IMR-90 (cell line): Measurements from ENCODE around the gene NCKAP5. TPM values are rescaled to one million over a fixed set of nuclear protein-coding genes. Genes with fewer than 3 reads are reported as not detected.

Experiments used
- ATAC-seq: fragments of 200-7000 bp; cut with Tn5 transposase; 2 replicates; pipeline ENCODE4 v1.9.1; 2020; ENCODE audit warnings: low read depth, mild to moderate bottlenecking, moderate library complexity
- BruUV-seq: library from RNA; stranded (reverse); fragments of 400-500 nt; replicated peaks from 2 replicates; lab custom pipeline; 2021; lab: Mats Ljungman, UMichigan
- CTCF ChIA-PET: fragments of 300-600 bp; formaldehyde crosslinking; extraction: SDS; loops from one replicate; lab custom pipeline; 2021; ENCODE audit warnings: antibody characterized with exemption; lab: Yijun Ruan, JAX
- POLR2A ChIA-PET: fragments of 300-600 bp; sonication (Branson Sonifier 250); formaldehyde crosslinking; loops from one replicate; lab custom pipeline; 2022; ENCODE audit warnings: antibody characterized with exemption; ENCODE audit not compliant: unreplicated experiment; lab: Charles Lee
- DNase-seq: peaks from one replicate; pipeline ENCODE4 v3.0.0; 2013
- H2AFZ ChIP-seq: replicated peaks from 2 replicates; pipeline ENCODE3; 2013; ENCODE audit warnings: low read length, mild to moderate bottlenecking; ENCODE audit not compliant: poor library complexity
- H2AK5ac ChIP-seq: 2 replicates; pipeline ENCODE4 v1.6.1; 2013; ENCODE audit warnings: low read depth, low read length, inconsistent platforms
- H2AK9ac ChIP-seq: replicated peaks from 2 replicates; pipeline ENCODE3; 2013; ENCODE audit warnings: mild to moderate bottlenecking, low read depth, low read length, moderate library complexity; ENCODE audit not compliant: poor library complexity
- H2BK120ac ChIP-seq: 2 replicates; pipeline ENCODE4 v1.6.1; 2013; ENCODE audit warnings: low read depth, low read length, inconsistent platforms
- H2BK15ac ChIP-seq: 3 replicates; pipeline ENCODE4 v1.6.1; 2013; ENCODE audit warnings: low read depth, low read length, inconsistent platforms
- H2BK20ac ChIP-seq: 2 replicates; pipeline ENCODE4 v1.6.1; 2013; ENCODE audit warnings: low read depth, mild to moderate bottlenecking, inconsistent platforms, low read length, moderate library complexity
- H2BK5ac ChIP-seq: 2 replicates; pipeline ENCODE4 v1.6.1; 2013; ENCODE audit warnings: mild to moderate bottlenecking, low read depth, low read length, inconsistent platforms; ENCODE audit not compliant: poor library complexity, severe bottlenecking
- H3K14ac ChIP-seq: replicated peaks from 2 replicates; pipeline ENCODE4 v1.6.1; 2013; ENCODE audit warnings: low read depth, low read length, inconsistent platforms
- H3K18ac ChIP-seq: 2 replicates; pipeline ENCODE4 v1.6.1; 2013; ENCODE audit warnings: low read depth, low read length, control low read depth
- H3K23ac ChIP-seq: 2 replicates; pipeline ENCODE4 v1.6.1; 2013; ENCODE audit warnings: low read depth, low read length, inconsistent platforms
- H3K27ac ChIP-seq: 2 replicates; pipeline ENCODE4 v1.5.1; 2013; ENCODE audit warnings: mild to moderate bottlenecking, control low read depth, low read length; ENCODE audit not compliant: insufficient read depth
- H3K27me3 ChIP-seq: 2 replicates; pipeline ENCODE4 v1.6.1; 2013; ENCODE audit warnings: low read length; ENCODE audit not compliant: control insufficient read depth, insufficient read depth
- H3K36me3 ChIP-seq: 2 replicates; pipeline ENCODE4 v1.6.1; 2013; ENCODE audit warnings: low read length, mixed read lengths; ENCODE audit not compliant: control insufficient read depth, insufficient read depth
- H3K4ac ChIP-seq: 2 replicates; pipeline ENCODE4 v1.6.1; 2013; ENCODE audit warnings: low read depth, low read length, inconsistent platforms
- H3K4me1 ChIP-seq: 2 replicates; pipeline ENCODE4 v1.6.1; 2013; ENCODE audit warnings: low read length, mixed read lengths; ENCODE audit not compliant: control insufficient read depth, insufficient read depth
- H3K4me2 ChIP-seq: 2 replicates; pipeline ENCODE4 v1.6.1; 2013; ENCODE audit warnings: low read depth, mild to moderate bottlenecking, control low read depth, low read length, moderate library complexity
- H3K4me3 ChIP-seq: 2 replicates; pipeline ENCODE4 v1.5.1; 2013; ENCODE audit warnings: low read depth, mild to moderate bottlenecking, control low read depth, low read length, moderate library complexity; ENCODE audit not compliant: insufficient read depth
- H3K56ac ChIP-seq: 2 replicates; pipeline ENCODE4 v1.6.1; 2013; ENCODE audit warnings: low read length, inconsistent platforms; ENCODE audit not compliant: insufficient read depth; ENCODE audit errors: extremely low read depth
- H3K79me1 ChIP-seq, 2 experiments: 2 replicates each; pipeline ENCODE4 v1.6.1; 2013; ENCODE audit warnings: low read length in 2 of 2, inconsistent platforms in 1 of 2, low read depth in 1 of 2
- H3K9ac ChIP-seq: 2 replicates; pipeline ENCODE4 v1.6.1; 2013; ENCODE audit warnings: low read depth, low read length, control low read depth
- H3K9me1 ChIP-seq: 2 replicates; pipeline ENCODE4 v1.6.1; 2013; ENCODE audit warnings: low read length, inconsistent platforms; ENCODE audit not compliant: insufficient read depth
- H3K9me3 ChIP-seq: 2 replicates; pipeline ENCODE4 v1.6.1; 2013; ENCODE audit warnings: low read length; ENCODE audit not compliant: control insufficient read depth, insufficient read depth
- H4K20me1 ChIP-seq: 2 replicates; pipeline ENCODE4 v1.6.1; 2013; ENCODE audit warnings: low read length, inconsistent platforms; ENCODE audit not compliant: insufficient read depth
- H4K5ac ChIP-seq: 2 replicates; pipeline ENCODE4 v1.6.1; 2013; ENCODE audit warnings: mild to moderate bottlenecking, low read depth, low read length, control low read depth
- H4K8ac ChIP-seq, 2 experiments: 2 replicates each; pipeline ENCODE4 v1.6.1; 2013; ENCODE audit warnings: low read depth in 2 of 2, low read length in 2 of 2, control low read depth in 1 of 2, inconsistent platforms in 1 of 2
- H4K91ac ChIP-seq: 2 replicates; pipeline ENCODE4 v1.6.1; 2013; ENCODE audit warnings: low read depth, low read length, inconsistent platforms; ENCODE audit not compliant: insufficient read depth
- BHLHE40 ChIP-seq: fragments of 150-350 bp; IDR thresholded peaks from 2 replicates; pipeline ENCODE4 v1.6.1; 2016; ENCODE audit warnings: mild to moderate bottlenecking, low read depth, low read length
- CEBPB ChIP-seq: IDR thresholded peaks from 2 replicates; pipeline ENCODE4 v1.6.1; 2012; ENCODE audit warnings: low read depth, low read length, improper control_type of control experiment
- CHD1 ChIP-seq: IDR thresholded peaks from 2 replicates; pipeline ENCODE4 v1.6.1; 2012; ENCODE audit warnings: low read depth, low read length, improper control_type of control experiment
- FOS ChIP-seq: fragments of 150-350 bp; IDR thresholded peaks from 2 replicates; pipeline ENCODE4 v1.6.1; 2016; ENCODE audit warnings: low read depth, low read length
- MAFK ChIP-seq: IDR thresholded peaks from 2 replicates; pipeline ENCODE4 v1.6.1; 2012; ENCODE audit warnings: low read depth, low read length, improper control_type of control experiment
- MAZ ChIP-seq: IDR thresholded peaks from 2 replicates; pipeline ENCODE4 v1.6.1; 2012; ENCODE audit warnings: low read depth, mild to moderate bottlenecking, low read length, improper control_type of control experiment, moderate library complexity, borderline replicate concordance
- NFE2L2 ChIP-seq: fragments of 150-350 bp; IDR thresholded peaks from 2 replicates; pipeline ENCODE4 v1.6.1; 2016; ENCODE audit warnings: low read depth, mild to moderate bottlenecking, low read length
- RAD21 ChIP-seq: IDR thresholded peaks from 2 replicates; pipeline ENCODE4 v1.6.1; 2012; ENCODE audit warnings: low read length, improper control_type of control experiment
- RCOR1 ChIP-seq: IDR thresholded peaks from 2 replicates; pipeline ENCODE4 v1.6.1; 2012; ENCODE audit warnings: mild to moderate bottlenecking, low read length, improper control_type of control experiment; ENCODE audit not compliant: insufficient replicate concordance
- RFX5 ChIP-seq: IDR thresholded peaks from 2 replicates; pipeline ENCODE4 v1.8.0; 2012; ENCODE audit warnings: low read depth, mild to moderate bottlenecking, low read length, moderate library complexity
- SMC3 ChIP-seq: fragments of 150-350 bp; IDR thresholded peaks from 2 replicates; pipeline ENCODE4 v1.6.1; 2016; ENCODE audit warnings: low read depth, mild to moderate bottlenecking, antibody characterized with exemption, low read length, moderate library complexity
- WGBS, 2 experiments: methylation state at CpG; one replicate each; pipeline versions ENCODE4 v1.1.5 to v1.1.7; 2013; ENCODE audit warnings: missing lambda C conversion rate in 2 of 2; ENCODE audit not compliant: insufficient read length in 1 of 2; ENCODE audit errors: extremely low coverage in 2 of 2; 5-methylcytosine and 5-hydroxymethylcytosine counted together
- dilution Hi-C: fragments of 300-500 bp; cut with HindIII; formaldehyde crosslinking; loops from one replicate; pipeline ENCODE4 v1.14.3; 2018; ENCODE audit warnings: low sequenced_read_pairs; ENCODE audit not compliant: unreplicated experiment
- in situ Hi-C: fragments of 300-500 bp; cut with MboI; formaldehyde crosslinking; loops from 3 replicates; pipeline ENCODE4 v1.14.3; 2019; ENCODE audit warnings: low sequenced_read_pairs, inconsistent platforms, mixed read lengths
- intact Hi-C: fragments of 100-400 bp; cut with micrococcal nuclease; formaldehyde crosslinking; loops from 2 replicates; pipeline ENCODE4 v1.10.0; 2022
- polyA plus RNA-seq, 3 experiments: library from polyadenylated mRNA; depleted of rRNA; stranded (reverse); fragments of >200 nt; gene quantifications; 2 replicates each; pipeline ENCODE4 v1.2.3, GENCODE V29; 2012; ENCODE audit warnings: low replicate concordance in 1 of 3
- total RNA-seq: library from RNA; depleted of rRNA; stranded (reverse); fragments of >200 nt; gene quantifications from 2 replicates; pipeline ENCODE4 v1.2.3, GENCODE V29; 2012
- TF ChIP-seq, protein P1 (sequence below): fragments of 150-350 bp; IDR thresholded peaks from 2 replicates; pipeline ENCODE4 v1.6.1; 2017; ENCODE audit warnings: mild to moderate bottlenecking, antibody characterized with exemption, low read length, low read depth
- TF ChIP-seq, protein P2 (sequence below): conservative IDR thresholded peaks from 2 replicates; pipeline ENCODE4 v1.5.1; 2012; ENCODE audit warnings: mild to moderate bottlenecking, low read depth, low read length, improper control_type of control experiment
- TF ChIP-seq, protein P3 (sequence below): fragments of 150-350 bp; IDR thresholded peaks from 2 replicates; pipeline ENCODE4 v1.6.1; 2016; ENCODE audit warnings: low read depth, mild to moderate bottlenecking, low read length, moderate library complexity, borderline replicate concordance

The NCKAP5 gene
- total and polyA plus RNA-seq, 2 of the 4 experiments (the other 2 are of a cell fraction) = 2.7 to 3.9 TPM

DNA sequence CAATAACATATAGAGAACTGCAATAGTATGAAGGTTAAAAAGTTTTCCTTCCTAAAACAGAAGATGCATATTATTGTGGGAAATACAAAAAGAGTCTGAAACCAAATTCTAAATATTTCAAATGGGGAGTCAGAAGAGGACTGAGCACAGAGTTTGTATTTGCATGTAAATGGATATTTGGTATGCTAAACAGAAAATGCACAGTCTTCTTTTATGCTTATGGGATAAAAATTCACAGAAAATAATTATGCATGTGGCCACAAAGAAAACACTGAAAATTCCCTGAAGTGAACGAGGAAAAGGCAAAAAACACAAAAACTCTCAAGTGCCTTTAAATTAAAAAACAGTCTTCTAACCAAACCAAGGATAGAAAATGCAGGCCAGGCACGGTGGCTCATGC lies 142.7 kb downstream of the NCKAP5 start:
- Histone ChIP-seq H2AFZ (no peak overlapping the region), H3K4me1 (peaks cover 11% of the 10 kb centered on the region), H3K23ac (no peak overlapping the region), H3K27me3 (no peaks in the 10 kb centered on the region), H3K18ac (no peak overlapping the region), H2BK15ac (no peak overlapping the region), H3K27ac (no peak overlapping the region), H2BK20ac (no peak overlapping the region), H3K14ac (no peak overlapping the region), H3K4me2 (no peak overlapping the region), H4K91ac (no peak overlapping the region), H4K20me1 (no peaks in the 10 kb centered on the region), H3K36me3 (no peaks in the 10 kb centered on the region), H2BK120ac (no peak overlapping the region), H3K4me3 (no peak overlapping the region), H4K8ac (no peak overlapping the region), H3K9me3 (no peaks in the 10 kb centered on the region), H3K4ac (no peak overlapping the region), H2BK5ac (no peak overlapping the region), H2AK9ac (no peak overlapping the region), H3K9me1 (peaks cover 4% of the 10 kb centered on the region; the same call in 1 of the 2 replicates), H2AK5ac (no peak overlapping the region), H3K79me1 (no peaks in the 10 kb centered on the region), H4K5ac (no peak overlapping the region), H3K9ac (no peak overlapping the region), H3K56ac (no peak overlapping the region)
- dilution Hi-C loops (no loop called here), intact Hi-C loops (loop anchor here (10.0 kb wide), 1 partner anchor 109 kb away; no protein-coding TSS in a partner anchor), in situ Hi-C loops (no loop called here)
- no CpG with 5 or more reads among the region's 2 CpGs for WGBS, 2 experiments
- CTCF ChIA-PET = no interaction called here
- POLR2A ChIA-PET = no interaction called here
- DNase-seq = no peak
- ATAC-seq = no peak
- BruUV-seq = no TSS peak
- TF ChIP-seq, protein P1, sequence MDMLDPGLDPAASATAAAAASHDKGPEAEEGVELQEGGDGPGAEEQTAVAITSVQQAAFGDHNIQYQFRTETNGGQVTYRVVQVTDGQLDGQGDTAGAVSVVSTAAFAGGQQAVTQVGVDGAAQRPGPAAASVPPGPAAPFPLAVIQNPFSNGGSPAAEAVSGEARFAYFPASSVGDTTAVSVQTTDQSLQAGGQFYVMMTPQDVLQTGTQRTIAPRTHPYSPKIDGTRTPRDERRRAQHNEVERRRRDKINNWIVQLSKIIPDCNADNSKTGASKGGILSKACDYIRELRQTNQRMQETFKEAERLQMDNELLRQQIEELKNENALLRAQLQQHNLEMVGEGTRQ = no peak
- TF ChIP-seq MAFK (no peak), BHLHE40 (no peak), FOS (no peak), RAD21 (no peak), SMC3 (no peak), RFX5 (no peak), CEBPB (no peak), CHD1 (no peak), NFE2L2 (no peak), MAZ (no peak), RCOR1 (no peak)
- TF ChIP-seq, protein P2, sequence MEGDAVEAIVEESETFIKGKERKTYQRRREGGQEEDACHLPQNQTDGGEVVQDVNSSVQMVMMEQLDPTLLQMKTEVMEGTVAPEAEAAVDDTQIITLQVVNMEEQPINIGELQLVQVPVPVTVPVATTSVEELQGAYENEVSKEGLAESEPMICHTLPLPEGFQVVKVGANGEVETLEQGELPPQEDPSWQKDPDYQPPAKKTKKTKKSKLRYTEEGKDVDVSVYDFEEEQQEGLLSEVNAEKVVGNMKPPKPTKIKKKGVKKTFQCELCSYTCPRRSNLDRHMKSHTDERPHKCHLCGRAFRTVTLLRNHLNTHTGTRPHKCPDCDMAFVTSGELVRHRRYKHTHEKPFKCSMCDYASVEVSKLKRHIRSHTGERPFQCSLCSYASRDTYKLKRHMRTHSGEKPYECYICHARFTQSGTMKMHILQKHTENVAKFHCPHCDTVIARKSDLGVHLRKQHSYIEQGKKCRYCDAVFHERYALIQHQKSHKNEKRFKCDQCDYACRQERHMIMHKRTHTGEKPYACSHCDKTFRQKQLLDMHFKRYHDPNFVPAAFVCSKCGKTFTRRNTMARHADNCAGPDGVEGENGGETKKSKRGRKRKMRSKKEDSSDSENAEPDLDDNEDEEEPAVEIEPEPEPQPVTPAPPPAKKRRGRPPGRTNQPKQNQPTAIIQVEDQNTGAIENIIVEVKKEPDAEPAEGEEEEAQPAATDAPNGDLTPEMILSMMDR = no peak
- TF ChIP-seq, protein P3, sequence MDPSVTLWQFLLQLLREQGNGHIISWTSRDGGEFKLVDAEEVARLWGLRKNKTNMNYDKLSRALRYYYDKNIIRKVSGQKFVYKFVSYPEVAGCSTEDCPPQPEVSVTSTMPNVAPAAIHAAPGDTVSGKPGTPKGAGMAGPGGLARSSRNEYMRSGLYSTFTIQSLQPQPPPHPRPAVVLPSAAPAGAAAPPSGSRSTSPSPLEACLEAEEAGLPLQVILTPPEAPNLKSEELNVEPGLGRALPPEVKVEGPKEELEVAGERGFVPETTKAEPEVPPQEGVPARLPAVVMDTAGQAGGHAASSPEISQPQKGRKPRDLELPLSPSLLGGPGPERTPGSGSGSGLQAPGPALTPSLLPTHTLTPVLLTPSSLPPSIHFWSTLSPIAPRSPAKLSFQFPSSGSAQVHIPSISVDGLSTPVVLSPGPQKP = no peak
